Activated gamma-delta T cell (primary cell): ENCODE measurements around the gene PFKM.
A peak's percentile ranks its signal among the peaks of the same experiment; 100 is the strongest.

ENCODE experiments used
- DNase-seq: peaks from one replicate; lab custom pipeline; 2025; lab: John Stamatoyannopoulos, UW
- total RNA-seq, 2 donors: gene quantifications; one replicate each; lab custom pipeline; 2026; lab: John Stamatoyannopoulos, UW

Gene PFKM
- 13.1 to 16.8 reads per million in 2 donors for total RNA-seq

GRCh38 chr12:48119078-48119833 is at the start of gene PFKM:
TSS of gene PFKM (plus strand) at chr12:48119364. CDS start at chr12:48122775, 3,411 bp downstream.
- no peak for DNase-seq

DNA sequence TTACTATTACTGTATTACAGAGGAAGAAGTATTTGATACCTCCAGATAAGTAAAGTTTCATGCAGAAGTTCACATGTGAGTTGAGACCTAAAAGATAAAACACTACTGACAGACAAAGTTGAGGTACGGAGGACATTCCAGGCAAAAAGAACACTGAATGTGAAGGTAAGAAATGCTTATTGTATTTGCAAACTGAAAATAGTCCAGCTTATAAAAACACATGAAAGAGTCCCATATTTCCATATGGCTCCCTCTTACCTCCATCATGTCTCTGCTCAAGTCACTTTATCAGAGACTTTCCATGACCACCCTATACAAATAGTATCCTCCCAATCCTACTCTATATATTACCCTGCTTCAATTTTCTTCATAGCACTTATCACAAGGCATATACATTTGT is 49.1 kb upstream of the PFKM start:
- no peak for DNase-seq

- DNase-seq, result no peak
Observed at GRCh38 chr12:48070731-48071130, 48.4 kb upstream of the PFKM start.

DNA sequence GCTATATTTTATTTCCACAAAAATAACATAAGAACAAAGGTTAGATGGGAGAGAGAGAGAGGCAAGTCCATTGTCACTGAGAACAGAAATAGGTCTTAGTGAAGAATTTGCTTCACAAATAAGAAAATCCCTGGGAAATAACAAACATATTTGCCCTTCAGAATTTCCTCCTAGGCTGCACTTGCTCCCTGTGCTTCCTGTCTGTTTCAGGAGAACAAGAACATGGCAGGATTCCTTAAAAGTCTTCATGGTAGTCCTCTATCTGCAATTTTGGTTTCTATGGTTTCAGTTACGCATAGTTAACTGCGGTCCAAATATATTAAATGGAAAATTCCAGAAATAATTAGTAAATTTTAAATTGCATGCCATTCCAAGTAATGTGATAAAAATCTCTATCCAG is 47.4 kb upstream of the PFKM start:
- no peak for DNase-seq

DNA sequence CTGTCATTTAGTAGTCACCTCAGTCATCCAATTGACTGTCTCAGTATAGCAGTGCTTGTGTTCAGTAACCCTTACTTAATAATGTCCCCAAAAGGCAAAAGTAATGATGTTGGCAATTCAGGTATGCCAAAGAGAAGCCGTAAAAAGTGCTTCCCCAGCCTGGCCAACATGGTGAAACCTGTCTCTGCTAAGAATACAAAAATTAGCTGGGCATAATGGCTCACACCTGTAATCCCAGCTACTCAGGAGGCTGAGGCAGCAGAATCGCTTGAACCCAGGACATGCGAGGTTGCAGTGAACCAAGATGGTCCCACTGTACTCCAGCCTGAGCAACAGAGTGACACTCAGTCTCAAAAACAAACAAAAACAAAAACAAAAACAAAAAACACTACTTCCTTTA is 46.9 kb upstream of the PFKM start:
- DNase-seq, result no peak

- DNase-seq, result no peak
Observed at GRCh38 chr12:48074266-48074665, 44.9 kb upstream of the PFKM start.

- no peak for DNase-seq
Observed at GRCh38 chr12:48075832-48076231, 43.3 kb upstream of the PFKM start.

GRCh38 chr12:48077111-48077510 is 42.1 kb upstream of the PFKM start:
- DNase-seq, result no peak

GRCh38 chr12:48078901-48079300 is 40.3 kb upstream of the PFKM start:
- DNase-seq, result no peak

DNA sequence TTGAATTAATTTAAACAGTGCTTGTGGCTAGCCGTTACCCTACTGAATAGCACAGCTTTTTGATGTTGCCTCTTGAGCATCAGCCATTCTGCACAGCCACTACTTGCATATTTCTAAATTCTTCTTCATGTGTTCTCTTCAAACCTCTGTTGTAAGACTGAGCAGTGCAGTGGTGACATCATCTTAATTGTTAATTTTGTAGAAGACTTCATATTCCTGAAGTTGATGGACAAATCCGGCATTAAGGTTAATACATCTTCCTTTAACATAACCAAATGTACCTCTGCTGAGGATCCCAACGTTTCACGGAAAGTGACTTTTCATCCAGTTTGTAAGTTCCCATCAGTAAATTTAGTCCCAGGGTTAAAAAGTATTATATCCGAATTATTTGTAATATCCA is 38.9 kb upstream of the PFKM start:
- DNase-seq, result no peak

DNA sequence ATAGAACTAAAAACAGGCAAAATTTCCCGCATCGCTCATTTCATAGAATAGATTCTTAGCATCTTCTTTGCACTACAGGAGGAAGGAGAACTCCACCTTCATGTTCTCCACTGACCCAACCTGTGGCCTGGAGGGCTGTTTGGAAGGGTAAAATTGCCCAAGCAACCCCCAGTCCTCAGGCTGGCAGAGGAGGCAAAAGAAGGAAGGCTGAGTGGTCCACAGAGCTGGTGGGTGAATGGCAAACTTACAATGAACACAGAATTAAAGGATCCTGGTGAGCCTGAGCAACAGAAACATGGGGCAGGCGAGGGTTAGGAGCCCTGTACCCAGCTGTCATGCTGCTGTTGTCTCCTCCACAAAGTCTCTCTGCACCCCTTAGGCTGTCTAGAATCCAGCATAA is 38.3 kb upstream of the PFKM start:
- DNase-seq, result no peak

DNA sequence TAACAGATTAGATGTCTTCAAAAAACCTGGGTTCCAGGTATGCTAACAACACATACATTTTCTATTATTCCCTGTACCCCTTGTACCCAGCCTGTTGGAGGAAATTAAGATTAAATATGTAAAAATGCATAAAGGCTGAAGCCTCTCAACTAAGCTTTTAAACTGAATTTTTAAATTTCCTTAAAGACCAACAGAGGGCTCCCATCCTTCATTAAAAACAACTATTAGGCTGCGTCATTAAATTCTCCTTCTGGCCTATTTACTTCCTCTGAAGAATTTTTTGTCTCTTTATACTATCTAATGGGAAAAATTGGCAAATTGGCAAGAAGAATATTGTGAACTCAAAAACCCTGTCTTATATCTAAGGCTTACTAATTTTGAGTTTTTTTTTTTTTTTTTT is 35.1 kb upstream of the PFKM start:
- no peak for DNase-seq

DNA sequence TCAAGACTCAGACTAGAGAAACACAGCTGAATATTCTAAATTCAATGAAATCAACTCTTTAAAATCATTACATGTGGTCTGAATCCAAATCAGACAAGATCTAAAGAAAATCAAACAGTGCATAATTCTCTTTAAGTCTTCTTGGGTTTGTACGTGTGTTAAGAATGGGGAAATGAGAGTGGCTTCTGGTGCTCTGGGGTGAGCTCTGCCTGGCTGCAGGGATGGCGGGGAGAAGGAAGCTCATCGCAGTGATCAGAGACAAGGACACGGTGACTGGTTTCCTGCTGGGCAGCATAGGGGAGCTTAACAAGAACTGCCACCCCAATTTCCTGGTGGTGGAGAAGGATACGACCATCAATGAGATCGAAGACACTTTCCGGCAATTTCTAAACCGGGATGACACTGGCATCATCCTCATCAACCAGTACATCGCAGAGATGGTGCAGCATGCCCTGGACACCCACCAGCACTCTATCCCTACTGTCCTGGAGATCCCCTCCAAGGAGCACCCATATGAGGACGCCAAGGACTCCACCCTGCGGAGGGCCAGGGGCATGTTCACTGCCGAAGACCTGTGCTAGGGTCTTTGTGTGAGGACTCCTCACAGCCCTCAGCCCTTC is 34.2 kb upstream of the PFKM start:
- no peak for DNase-seq

GRCh38 chr12:48086327-48086726 is 32.8 kb upstream of the PFKM start:
- DNase-seq, result no peak

DNA sequence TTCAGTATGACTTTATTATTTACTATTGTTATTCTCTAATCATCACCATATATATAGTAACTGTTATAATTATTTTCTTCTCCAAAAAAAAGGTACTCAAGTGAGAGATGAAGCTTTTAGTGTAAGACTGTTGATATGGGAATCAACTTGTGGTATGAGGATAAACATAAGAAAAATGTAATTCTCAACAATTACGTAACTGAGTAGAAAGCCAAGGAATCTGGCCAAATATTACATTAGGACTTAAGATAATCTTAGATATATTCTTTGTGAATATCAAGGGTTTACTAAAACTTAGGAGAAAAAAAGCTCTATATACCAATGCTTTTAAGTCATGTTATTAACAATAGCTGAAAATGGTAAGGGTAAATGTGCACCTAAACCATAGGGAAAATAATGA is 26.6 kb upstream of the PFKM start:
- no peak for DNase-seq

DNA sequence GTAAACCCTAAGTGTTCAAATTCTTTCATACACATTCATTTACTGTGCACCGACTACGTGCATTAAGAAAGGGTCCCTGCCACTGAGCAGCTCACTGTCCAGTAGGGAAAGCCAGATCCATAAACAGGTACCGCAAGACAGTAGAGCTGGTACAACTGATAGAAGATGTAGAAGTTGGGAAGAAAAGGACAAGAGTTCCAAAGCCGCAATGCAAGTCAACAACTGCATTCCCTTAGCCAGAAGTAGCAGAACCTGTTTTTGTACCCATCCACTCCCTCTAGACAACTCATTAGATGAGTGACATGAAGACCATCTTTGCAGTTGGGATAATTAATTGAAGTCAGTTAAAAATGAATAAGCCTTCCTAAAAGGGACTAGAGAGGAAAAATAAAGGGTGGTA is 14.6 kb upstream of the PFKM start:
- DNase-seq, result no peak

- peak; percentile 44 for DNase-seq
Observed at GRCh38 chr12:48105321-48105866, 13.8 kb upstream of the PFKM start.

DNA sequence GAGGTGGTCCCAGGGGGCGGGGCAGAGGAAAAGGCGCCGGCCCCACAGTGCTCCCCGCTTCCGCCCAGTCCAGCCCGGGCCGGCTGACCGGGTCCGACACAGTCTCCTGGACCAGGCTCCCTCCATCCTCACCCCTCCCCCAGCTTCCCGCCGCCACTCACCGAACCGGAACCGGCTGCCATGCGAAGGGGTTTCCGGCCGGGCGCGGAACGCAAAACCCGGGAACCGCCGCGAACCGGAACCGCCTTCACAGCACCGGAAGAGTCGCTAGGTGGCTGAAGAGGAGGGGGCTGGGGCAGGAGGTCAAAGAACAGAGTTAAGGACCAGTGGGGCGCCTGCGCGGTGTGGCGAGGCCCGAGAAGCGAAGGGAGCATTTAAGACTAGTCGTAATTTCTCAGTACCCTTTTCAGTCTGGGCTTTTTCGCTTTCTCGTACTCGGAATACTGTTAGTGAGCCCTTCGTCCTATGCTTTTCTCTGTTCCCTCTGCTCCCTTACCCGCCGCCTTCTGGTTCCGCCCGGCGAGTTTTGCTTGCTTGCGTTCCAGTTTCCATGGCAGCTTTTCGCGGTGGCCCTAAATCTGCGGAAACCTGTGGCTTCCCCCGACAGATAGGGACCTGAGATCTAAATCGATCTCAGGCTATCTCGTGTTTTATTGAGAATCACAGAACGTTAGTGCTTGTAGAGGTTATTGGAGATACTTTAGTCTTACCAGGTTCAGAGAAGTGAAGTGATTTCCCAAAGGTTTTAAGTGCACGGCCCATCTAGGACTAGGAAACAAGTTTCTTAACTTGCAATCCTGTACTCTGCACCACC is 13.1 kb upstream of the PFKM start, which contains the start of gene SENP1:
Gene SENP1 (minus strand): TSS at position 213 of the 814 bp plus-strand sequence. CDS start 4,607 bp downstream, outside the sequence.
- DNase-seq, result peak; percentile 76

DNA sequence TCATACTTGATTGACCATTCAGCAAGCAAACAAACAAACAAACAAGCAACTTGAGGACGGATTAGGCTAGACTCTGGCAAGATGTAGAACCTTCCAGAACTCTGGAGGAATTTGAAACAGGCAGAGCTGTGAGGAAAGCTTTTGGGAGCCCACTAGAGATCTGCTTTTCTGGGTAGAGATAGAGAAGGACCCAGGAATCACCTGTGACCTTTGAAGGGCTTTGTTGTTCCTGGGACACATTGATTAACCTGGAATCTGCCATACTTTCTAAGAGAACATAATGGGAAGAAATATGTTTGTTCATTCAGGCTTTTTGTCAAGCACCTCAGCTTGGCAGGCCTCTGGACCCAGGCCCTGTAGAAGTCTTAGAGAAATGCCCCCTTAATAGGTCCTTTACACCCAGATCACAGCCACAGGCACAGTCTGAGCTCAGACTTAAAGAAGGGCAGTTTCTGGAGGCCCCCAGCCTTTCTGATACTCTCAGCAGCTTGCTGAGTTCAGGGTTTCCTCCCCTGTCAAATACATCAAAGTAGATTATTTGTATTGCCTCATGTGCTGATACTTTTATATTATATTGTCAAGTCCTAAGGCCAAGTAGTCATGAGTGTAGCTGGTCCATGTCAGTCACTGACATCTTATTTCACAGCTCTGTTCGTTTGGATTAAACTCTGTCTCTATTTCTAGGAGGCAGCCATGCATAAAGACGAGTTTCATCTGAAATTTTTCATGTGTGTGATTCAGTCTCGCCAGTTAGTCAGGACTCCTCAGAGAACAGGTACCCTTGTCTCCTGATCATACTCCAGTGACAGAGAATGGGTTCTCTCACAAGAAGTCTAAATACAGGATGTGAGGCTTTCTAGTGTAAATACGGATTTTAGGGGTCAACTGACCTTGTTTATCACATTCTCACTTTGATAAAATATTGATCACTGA is 12.2 kb upstream of the PFKM start:
- DNase-seq, result no peak

DNA sequence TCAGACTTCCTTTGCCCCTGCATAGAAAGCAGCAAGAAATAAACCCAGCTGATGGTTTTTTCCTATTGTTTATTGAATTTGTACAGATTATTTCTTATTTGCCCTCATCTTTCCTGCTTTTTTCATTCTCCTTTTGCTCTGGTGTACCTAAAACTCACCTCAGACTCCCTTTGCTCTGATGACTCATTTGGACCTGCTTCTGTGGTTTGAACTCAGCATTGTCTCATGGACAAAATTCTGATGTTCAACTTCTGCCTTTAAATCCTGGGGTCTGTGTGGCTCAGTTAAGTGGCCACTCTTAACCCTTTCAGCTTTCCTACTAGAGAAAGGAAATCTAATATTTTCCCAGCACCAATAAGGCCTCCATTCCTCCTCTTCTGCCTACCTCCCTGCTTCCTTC is 9.7 kb upstream of the PFKM start:
- no peak for DNase-seq

GRCh38 chr12:48110691-48111311 is 8.4 kb upstream of the PFKM start:
- no peak for DNase-seq
